ENCODE results near the gene TRAPPC10.
"Not testable (repeated sequence)": the region's sequence is repeated elsewhere in the genome, so short reads cannot be mapped to it uniquely, and the experiment has no call there.

Gene TRAPPC10

GRCh38 chr21:44072111-44072510 is 60.0 kb downstream of the TRAPPC10 start:
- DNase-seq = no peak

GRCh38 chr21:44074315-44074958 is 62.3 kb downstream of the TRAPPC10 start:
- DNase-seq = no peak

GRCh38 chr21:44076316-44076715 is 64.2 kb downstream of the TRAPPC10 start:
- DNase-seq = no peak

- no peak for DNase-seq
Observed at GRCh38 chr21:44078411-44078981, 66.4 kb downstream of the TRAPPC10 start.

- no peak for DNase-seq
Observed at GRCh38 chr21:44079446-44079845, 67.3 kb downstream of the TRAPPC10 start.

GRCh38 chr21:44079846-44080245 is 67.7 kb downstream of the TRAPPC10 start:
- no peak for DNase-seq

- DNase-seq = no peak
Observed at GRCh38 chr21:44082648-44083440, 70.7 kb downstream of the TRAPPC10 start.

- no peak for DNase-seq
Observed at GRCh38 chr21:44083631-44084291, 71.7 kb downstream of the TRAPPC10 start.

GRCh38 chr21:44084496-44085241 is 72.6 kb downstream of the TRAPPC10 start:
- no peak for DNase-seq

- no peak for DNase-seq
Observed at GRCh38 chr21:44085491-44086321, 73.6 kb downstream of the TRAPPC10 start.

GRCh38 chr21:44086636-44087425 is 74.7 kb downstream of the TRAPPC10 start:
- no peak for DNase-seq

- DNase-seq = no peak
Observed at GRCh38 chr21:44087426-44088400, 75.6 kb downstream of the TRAPPC10 start.

GRCh38 chr21:44088401-44088780 is 76.3 kb downstream of the TRAPPC10 start:
- no peak for DNase-seq

GRCh38 chr21:44089001-44089911 is 77.1 kb downstream of the TRAPPC10 start:
- no peak for DNase-seq

GRCh38 chr21:44090325-44090724 is 78.2 kb downstream of the TRAPPC10 start:
- no peak for DNase-seq

- no peak for DNase-seq
Observed at GRCh38 chr21:44092211-44092610, 80.1 kb downstream of the TRAPPC10 start.

- DNase-seq = no peak
Observed at GRCh38 chr21:44093761-44094160, 81.7 kb downstream of the TRAPPC10 start.

GRCh38 chr21:44094832-44095231 is 82.7 kb downstream of the TRAPPC10 start:
- no peak for DNase-seq

- not testable (repeated sequence) for DNase-seq
Observed at GRCh38 chr21:44098507-44098906, 86.4 kb downstream of the TRAPPC10 start.
